HEK293T (cell line): Measurements from ENCODE around the gene CCT5.
"Not testable (repeated sequence)": the region's sequence is repeated elsewhere in the genome, so short reads cannot be mapped to it uniquely, and the experiment has no call there.

Experiments used
- CTCF ChIA-PET: fragments of 350-600 bp; formaldehyde crosslinking; extraction: SDS; loops from one replicate; lab custom pipeline; 2021; ENCODE audit warnings: antibody characterized with exemption, inconsistent platforms; lab: Yijun Ruan, JAX
- POLR2A ChIA-PET: fragments of 350-600 bp; formaldehyde crosslinking; extraction: SDS; loops from one replicate; lab custom pipeline; 2020; ENCODE audit warnings: antibody characterized with exemption, inconsistent platforms; lab: Yijun Ruan, JAX
- DNase-seq: peaks from one replicate; pipeline ENCODE4 v3.0.0; 2012; ENCODE audit warnings: mixed read lengths; ENCODE audit errors: extremely low spot score
- ARNT ChIP-seq: fragments of 450-650 bp; IDR thresholded peaks from 2 replicates; pipeline ENCODE4 v1.6.1; 2017; ENCODE audit warnings: mild to moderate bottlenecking
- BHLHE40 ChIP-seq: fragments of 450-650 bp; IDR thresholded peaks from 2 replicates; pipeline ENCODE4 v1.6.1; 2016; ENCODE audit warnings: mild to moderate bottlenecking, moderate library complexity, borderline replicate concordance
- CTBP1 ChIP-seq: fragments of 450-650 bp; IDR thresholded peaks from 2 replicates; pipeline ENCODE4 v1.6.1; 2016; ENCODE audit warnings: borderline replicate concordance
- ELF4 ChIP-seq: fragments of 450-650 bp; IDR thresholded peaks from 2 replicates; pipeline ENCODE4 v1.6.1; 2017; ENCODE audit warnings: antibody characterized with exemption
- FOXA1 ChIP-seq: fragments of 450-650 bp; IDR thresholded peaks from 2 replicates; pipeline ENCODE4 v1.6.1; 2016; ENCODE audit warnings: mild to moderate bottlenecking
- FOXK2 ChIP-seq: fragments of 450-650 bp; IDR thresholded peaks from 2 replicates; pipeline ENCODE4 v1.6.1; 2016; ENCODE audit warnings: mild to moderate bottlenecking
- FOXM1 ChIP-seq: fragments of 450-650 bp; IDR thresholded peaks from 2 replicates; pipeline ENCODE4 v1.6.1; 2017; ENCODE audit warnings: mild to moderate bottlenecking, borderline replicate concordance
- HDGF ChIP-seq: fragments of 450-650 bp; IDR thresholded peaks from 2 replicates; pipeline ENCODE4 v1.6.1; 2017; ENCODE audit warnings: antibody characterized with exemption, borderline replicate concordance
- L3MBTL2 ChIP-seq: fragments of 450-650 bp; conservative IDR thresholded peaks from 2 replicates; pipeline ENCODE4 v1.6.1; 2016; ENCODE audit warnings: mild to moderate bottlenecking
- LEF1 ChIP-seq: fragments of 450-650 bp; IDR thresholded peaks from 2 replicates; pipeline ENCODE4 v1.6.1; 2017; ENCODE audit warnings: mild to moderate bottlenecking, borderline replicate concordance
- NFRKB ChIP-seq: fragments of 450-650 bp; IDR thresholded peaks from 2 replicates; pipeline ENCODE4 v1.6.1; 2016; ENCODE audit warnings: mild to moderate bottlenecking, moderate library complexity
- PKNOX1 ChIP-seq: fragments of 450-650 bp; IDR thresholded peaks from 2 replicates; pipeline ENCODE4 v1.6.1; 2016
- SP1 ChIP-seq: fragments of 450-650 bp; IDR thresholded peaks from 2 replicates; pipeline ENCODE4 v1.6.1; 2017
- SUZ12 ChIP-seq: fragments of 450-650 bp; IDR thresholded peaks from 2 replicates; pipeline ENCODE4 v1.6.1; 2016; ENCODE audit warnings: mild to moderate bottlenecking
- TARDBP ChIP-seq: fragments of 450-650 bp; IDR thresholded peaks from 2 replicates; pipeline ENCODE4 v1.6.1; 2016
- ZNF384 ChIP-seq: fragments of 450-650 bp; IDR thresholded peaks from 2 replicates; pipeline ENCODE4 v1.6.1; 2016

The CCT5 gene

DNA sequence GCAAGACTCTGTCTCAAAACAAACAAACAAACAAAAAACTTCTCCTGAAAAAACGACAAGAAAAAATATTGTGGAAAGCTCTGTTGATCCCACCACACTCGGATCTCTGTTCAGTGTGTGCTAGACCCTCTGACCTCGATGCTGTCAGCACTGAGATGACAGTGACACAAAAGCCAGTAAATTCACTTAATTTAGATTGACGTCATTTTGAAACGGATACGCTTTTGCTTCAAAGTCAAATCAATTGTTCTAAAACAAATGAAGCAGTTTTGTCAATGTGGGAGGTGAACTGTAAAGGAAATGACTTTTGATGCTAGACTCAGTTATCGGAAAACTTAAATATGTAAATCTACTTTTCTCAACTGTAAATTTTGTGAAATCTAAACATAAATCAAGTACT lies 26.6 kb downstream of the CCT5 start:
- no peak for TF ChIP-seq L3MBTL2
- no peak for TF ChIP-seq SUZ12
- TF ChIP-seq PKNOX1, result peak; percentile 44
- no peak for TF ChIP-seq ZNF384
- no peak for TF ChIP-seq FOXK2
- no peak for TF ChIP-seq FOXM1
- TF ChIP-seq ELF4, result no peak
- POLR2A ChIA-PET, result no interaction called here
- CTCF ChIA-PET, result no interaction called here
- DNase-seq, result no peak

DNA sequence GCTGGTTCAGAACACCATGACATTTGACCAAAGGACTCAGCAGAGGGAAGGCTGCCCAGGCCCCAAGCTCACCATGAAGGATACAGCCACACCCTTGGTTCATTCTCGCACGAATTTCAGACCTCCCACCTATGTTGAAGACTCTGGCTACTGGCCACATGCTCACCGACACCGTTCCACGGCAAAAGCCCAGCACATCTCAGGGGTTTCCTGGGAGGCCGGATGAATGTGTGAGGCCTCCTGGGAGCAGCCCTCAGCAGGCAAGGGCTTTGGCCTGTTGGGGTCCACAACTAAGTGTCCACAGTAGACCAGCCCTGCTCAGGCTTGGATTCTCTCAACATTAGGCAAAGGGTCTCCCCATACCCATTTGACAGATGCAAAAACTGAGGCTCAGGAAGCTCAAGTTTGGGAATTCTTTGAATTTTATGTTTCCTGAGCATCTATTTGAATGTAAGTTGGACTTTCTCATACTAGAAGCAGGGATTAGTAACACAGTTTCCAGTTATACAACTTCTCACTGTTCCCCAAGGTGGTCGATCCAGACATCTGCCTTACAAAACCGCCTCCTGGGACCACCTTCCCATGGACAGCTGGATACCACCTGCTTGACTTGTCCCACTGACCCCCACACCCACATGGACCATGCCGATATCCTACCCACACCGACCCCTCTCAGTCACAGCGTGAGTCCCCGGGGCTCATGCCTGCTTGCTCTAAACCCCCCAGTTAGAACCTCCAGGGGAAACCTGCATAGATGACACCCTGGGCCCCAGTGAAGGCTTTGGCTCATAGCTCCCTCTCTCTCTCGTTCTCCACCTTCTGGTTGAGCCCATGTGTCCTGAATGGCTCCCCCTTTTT lies 27.9 kb downstream of the CCT5 start:
- POLR2A ChIA-PET, result no interaction called here
- no peak for TF ChIP-seq FOXA1
- no peak for TF ChIP-seq SP1
- no peak for TF ChIP-seq LEF1
- TF ChIP-seq SUZ12, result no peak
- no peak for TF ChIP-seq TARDBP
- no peak for TF ChIP-seq ELF4
- TF ChIP-seq FOXK2, result no peak
- no peak for TF ChIP-seq PKNOX1
- TF ChIP-seq NFRKB, result no peak
- TF ChIP-seq L3MBTL2, result no peak
- no peak for TF ChIP-seq CTBP1
- no peak for TF ChIP-seq FOXM1
- no peak for TF ChIP-seq HDGF
- no peak for TF ChIP-seq ZNF384
- TF ChIP-seq ARNT, result no peak
- no peak for TF ChIP-seq BHLHE40

DNA sequence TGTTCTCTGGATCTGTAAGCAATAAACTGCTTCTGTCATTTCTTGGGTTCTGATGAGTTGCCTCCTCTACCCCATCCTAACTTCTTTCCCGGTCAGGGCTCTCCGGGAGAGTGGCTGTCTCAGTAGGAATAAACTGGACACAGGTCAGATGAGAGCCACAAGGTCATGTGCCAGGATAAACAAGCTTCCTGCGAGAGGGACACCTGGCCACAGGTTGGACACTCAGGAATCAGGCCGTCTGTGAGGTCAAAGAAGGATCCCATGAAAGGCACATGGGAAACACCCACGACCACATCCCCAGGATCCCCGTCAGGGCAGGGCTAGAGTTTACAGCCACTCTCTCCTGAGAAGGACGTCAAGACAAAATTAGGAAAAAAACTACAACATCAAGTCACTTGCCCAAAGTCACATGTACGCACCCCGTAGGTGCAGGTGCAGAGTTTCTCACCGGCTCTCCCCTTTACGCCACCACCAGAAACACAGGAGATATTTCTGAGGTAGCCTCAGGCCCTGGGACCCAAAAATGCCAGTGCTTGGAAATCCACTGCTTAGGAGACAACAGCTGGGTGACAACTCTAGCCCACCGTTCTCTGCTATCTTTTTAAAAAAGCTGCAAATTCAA lies 28.7 kb downstream of the CCT5 start:
- no peak for TF ChIP-seq SUZ12
- no peak for TF ChIP-seq ELF4
- TF ChIP-seq ZNF384, result no peak
- TF ChIP-seq CTBP1, result no peak
- no peak for TF ChIP-seq FOXA1
- TF ChIP-seq LEF1, result no peak
- no peak for TF ChIP-seq L3MBTL2
- TF ChIP-seq TARDBP, result no peak
- DNase-seq, result no peak
- ChIA-PET POLR2A (no interaction called here), CTCF (interaction anchor here (0.6 kb wide), 1 partner anchor 78 kb away, joined by 3 read pairs; no protein-coding TSS in a partner anchor)

More for the DNA sequence above, 27.9 kb downstream of the CCT5 start:
- DNase-seq, result no peak
- CTCF ChIA-PET, result interaction anchor here (0.6 kb wide), 1 partner anchor 79 kb away, joined by 3 read pairs; no protein-coding TSS in a partner anchor

DNA sequence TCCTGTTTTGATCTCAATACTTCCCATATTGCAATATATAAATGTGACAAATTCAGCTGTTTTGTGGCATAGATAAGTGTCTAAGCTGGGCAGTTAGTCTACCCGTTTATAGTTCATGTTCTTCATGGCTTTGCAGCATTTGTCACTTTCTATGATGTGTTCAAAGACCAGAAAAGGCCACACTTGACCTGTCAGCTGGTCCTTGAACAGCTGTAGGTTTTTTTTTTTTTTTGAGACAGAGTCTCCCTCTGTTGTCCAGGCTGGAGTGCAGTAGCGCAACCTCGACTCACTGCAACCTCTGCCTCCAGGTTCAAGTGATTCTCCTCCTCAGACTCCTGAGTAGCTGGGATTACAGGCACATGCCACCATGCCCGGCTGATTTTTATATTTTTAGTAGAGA lies 29.2 kb downstream of the CCT5 start:
- no peak for DNase-seq
- CTCF ChIA-PET, result no interaction called here
- POLR2A ChIA-PET, result no interaction called here
- TF ChIP-seq ZNF384 (no peak), BHLHE40 (no peak), HDGF (no peak), CTBP1 (no peak), SUZ12 (no peak), L3MBTL2 (no peak), ELF4 (no peak)

- CTCF ChIA-PET, result no interaction called here
- POLR2A ChIA-PET, result no interaction called here
- TF ChIP-seq NFRKB, result no peak
Measured at GRCh38 chr5:10279925-10280720, 30.0 kb downstream of the CCT5 start.

DNA sequence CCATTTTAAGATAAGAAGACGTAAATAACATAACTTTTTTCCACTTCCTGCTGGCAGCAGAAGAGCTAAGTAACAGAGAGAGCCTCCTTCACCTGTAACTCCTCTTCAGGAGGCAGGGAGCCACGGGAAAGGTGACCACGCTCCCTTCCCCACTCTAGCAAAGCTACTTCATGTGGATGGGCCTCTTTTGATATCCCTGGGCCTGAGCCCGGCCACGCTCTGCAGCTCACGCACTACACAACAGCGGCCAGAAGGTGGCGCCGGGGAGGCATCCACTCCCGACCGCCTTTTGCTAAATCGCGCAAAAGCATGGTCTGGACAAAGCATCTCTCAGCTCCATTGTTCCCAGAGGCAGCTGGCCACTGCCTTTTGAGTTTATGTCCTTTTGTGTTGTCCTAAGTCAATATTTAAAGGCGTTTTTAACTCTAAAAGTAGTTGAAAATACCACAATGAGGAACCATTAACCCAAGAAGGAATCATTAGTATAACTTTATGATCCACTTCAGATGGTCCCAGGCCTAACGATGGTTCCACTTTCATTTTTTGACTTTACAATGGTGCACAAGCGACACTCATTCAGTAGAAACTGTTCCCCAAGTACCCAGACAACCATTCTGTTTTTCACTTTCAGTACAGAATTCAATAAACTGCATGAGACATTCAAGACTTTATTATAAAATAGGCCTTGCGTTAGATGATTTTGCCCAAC lies 34.0 kb downstream of the CCT5 start:
- TF ChIP-seq TARDBP, result no peak
- no peak for TF ChIP-seq BHLHE40
- TF ChIP-seq FOXM1, result no peak
- no peak for TF ChIP-seq PKNOX1
- TF ChIP-seq L3MBTL2, result peak; percentile 30; the same call in 1 of the 2 replicates
- no peak for TF ChIP-seq ZNF384
- TF ChIP-seq FOXK2, result no peak
- TF ChIP-seq HDGF, result no peak
- no peak for TF ChIP-seq FOXA1
- CTCF ChIA-PET, result interaction anchor here (0.8 to 1.7 kb wide), 19 partner anchors 8 to 160 kb away, joined by 3 to 12 read pairs (median 4); partner anchors contain the start of genes MARCHF6 and ROPN1L
- POLR2A ChIA-PET, result interaction anchor here (1.0 to 1.4 kb wide), 2 partner anchors 70 to 73 kb away, joined by 4 to 13 read pairs; partner anchors contain the start of gene MARCHF6
- peak; percentile 82 for DNase-seq

More at GRCh38 chr5:10279925-10280720, 30.0 kb downstream of the CCT5 start:
- no peak for DNase-seq

- POLR2A ChIA-PET, DNase-seq, CTCF ChIA-PET: not testable (repeated sequence)
Measured at GRCh38 chr5:10285362-10285761, 35.3 kb downstream of the CCT5 start.
